ENCODE data around the gene SEC23B. TPM values are rescaled to one million over a fixed set of nuclear protein-coding genes. Genes with fewer than 3 reads are reported as not detected.

Gene SEC23B
- total RNA-seq, 1 donor from 2014 or later = 110 TPM

Other genes with a start within 250 kb of the SEC23B start
- 7.6 and 7.8 TPM in 2 replicates for gene ZNF133, start 219.4 kb upstream of the SEC23B start, total RNA-seq
- gene DZANK1, start 40.9 kb upstream of the SEC23B start, total RNA-seq = 1.1 and 1.8 TPM in 2 replicates
- 13.4 and 16.6 TPM in 2 replicates for gene POLR3F, start 40.5 kb upstream of the SEC23B start, total RNA-seq
- gene RBBP9, start 10.7 kb upstream of the SEC23B start, total RNA-seq = 18.6 and 18.7 TPM in 2 replicates
- 54.9 and 57.9 TPM in 2 replicates for gene SMIM26, start 59.5 kb downstream of the SEC23B start, total RNA-seq
- 37.7 and 44.0 TPM in 2 replicates for gene DTD1, start 80.1 kb downstream of the SEC23B start, total RNA-seq